ENCODE results near the gene WASL.

GRCh38 chr7:123647106-123647730 lies 101.6 kb downstream of the WASL start:
- TF ChIP-seq, protein P1, sequence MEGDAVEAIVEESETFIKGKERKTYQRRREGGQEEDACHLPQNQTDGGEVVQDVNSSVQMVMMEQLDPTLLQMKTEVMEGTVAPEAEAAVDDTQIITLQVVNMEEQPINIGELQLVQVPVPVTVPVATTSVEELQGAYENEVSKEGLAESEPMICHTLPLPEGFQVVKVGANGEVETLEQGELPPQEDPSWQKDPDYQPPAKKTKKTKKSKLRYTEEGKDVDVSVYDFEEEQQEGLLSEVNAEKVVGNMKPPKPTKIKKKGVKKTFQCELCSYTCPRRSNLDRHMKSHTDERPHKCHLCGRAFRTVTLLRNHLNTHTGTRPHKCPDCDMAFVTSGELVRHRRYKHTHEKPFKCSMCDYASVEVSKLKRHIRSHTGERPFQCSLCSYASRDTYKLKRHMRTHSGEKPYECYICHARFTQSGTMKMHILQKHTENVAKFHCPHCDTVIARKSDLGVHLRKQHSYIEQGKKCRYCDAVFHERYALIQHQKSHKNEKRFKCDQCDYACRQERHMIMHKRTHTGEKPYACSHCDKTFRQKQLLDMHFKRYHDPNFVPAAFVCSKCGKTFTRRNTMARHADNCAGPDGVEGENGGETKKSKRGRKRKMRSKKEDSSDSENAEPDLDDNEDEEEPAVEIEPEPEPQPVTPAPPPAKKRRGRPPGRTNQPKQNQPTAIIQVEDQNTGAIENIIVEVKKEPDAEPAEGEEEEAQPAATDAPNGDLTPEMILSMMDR (IDR thresholded peaks at IDR 0.05; ENCODE audit: low read depth, low read length): no peak
- TF ChIP-seq EZH2phosphoT487 (IDR thresholded peaks at IDR 0.05; ENCODE audit: low read depth): no peak
